GM10266 (cell line): ENCODE results near the gene HIVEP3.

Experiments used
- DNase-seq: peaks from one replicate; pipeline ENCODE4 v3.0.0; 2012; ENCODE audit errors: extremely low spot score
- CTCF ChIP-seq: IDR thresholded peaks from 2 replicates; pipeline ENCODE4 v1.5.1; 2012; ENCODE audit warnings: mild to moderate bottlenecking, low read depth; ENCODE audit not compliant: control insufficient read depth, insufficient read depth; ENCODE audit errors: missing control alignments

The HIVEP3 gene

GRCh38 chr1:41711581-41711980 is 207.1 kb downstream of the HIVEP3 start:
- TF ChIP-seq CTCF: no peak
- no peak for DNase-seq

- TF ChIP-seq CTCF: no peak
- no peak for DNase-seq
Observed at GRCh38 chr1:41710980-41711379, 207.7 kb downstream of the HIVEP3 start.

GRCh38 chr1:41709873-41710272 is 208.8 kb downstream of the HIVEP3 start:
- DNase-seq: no peak
- TF ChIP-seq CTCF: no peak

- no peak for DNase-seq
- TF ChIP-seq CTCF: no peak
Observed at GRCh38 chr1:41709331-41709730, 209.4 kb downstream of the HIVEP3 start.

- no peak for TF ChIP-seq CTCF
- no peak for DNase-seq
Observed at GRCh38 chr1:41708332-41708731, 210.4 kb downstream of the HIVEP3 start.

GRCh38 chr1:41707793-41708192 is 210.9 kb downstream of the HIVEP3 start:
- TF ChIP-seq CTCF: no peak
- no peak for DNase-seq

GRCh38 chr1:41705798-41706197 is 212.9 kb downstream of the HIVEP3 start:
- no peak for TF ChIP-seq CTCF
- no peak for DNase-seq
